ENCODE results near the gene ALG14.

- TF ChIP-seq CTCF (IDR thresholded peaks at IDR 0.05) (no peak), EP300 (IDR thresholded peaks at IDR 0.05) (no peak)
Observed at GRCh38 chr1:95002540-95003432, 70.0 kb downstream of the ALG14 start.

All from upper lobe of left lung (tissue), 4 donors.